Activated CD4-positive, alpha-beta T cell treated with anti-CD3 and anti-CD28 coated beads for 36 hours (primary cell): ENCODE measurements around the gene KRT71. TPM values are rescaled to one million over a fixed set of nuclear protein-coding genes. Genes with fewer than 3 reads are reported as not detected.

ENCODE experiments used
- ATAC-seq: fragments of 200-7000 bp; cut with Tn5 transposase; one replicate; pipeline ENCODE4 v1.10.0; 2021; ENCODE audit warnings: mild to moderate bottlenecking, moderate library complexity
- CTCF ChIA-PET: fragments of 350-600 bp; sonication (Branson Sonifier 250); formaldehyde crosslinking; loops from one replicate; lab custom pipeline; 2021; ENCODE audit warnings: antibody characterized with exemption; lab: Charles Lee
- POLR2A ChIA-PET: fragments of 350-600 bp; sonication (Branson Sonifier 250); formaldehyde crosslinking; loops from one replicate; lab custom pipeline; 2021; ENCODE audit warnings: antibody characterized with exemption, inconsistent platforms; lab: Charles Lee
- DNase-seq: peaks from one replicate; pipeline ENCODE4 v3.0.0-alpha.2; 2020
- H3K27ac Mint-ChIP-seq: one replicate; pipeline ENCODE4 v1.8.0; 2021; ENCODE audit warnings: mixed read lengths
- H3K27me3 Mint-ChIP-seq: one replicate; pipeline ENCODE4 v1.8.0; 2021; ENCODE audit warnings: mixed read lengths
- H3K36me3 Mint-ChIP-seq: one replicate; pipeline ENCODE4 v1.8.0; 2021; ENCODE audit warnings: low read depth, mixed read lengths
- H3K4me1 Mint-ChIP-seq: one replicate; pipeline ENCODE4 v1.8.0; 2021; ENCODE audit warnings: mixed read lengths
- H3K4me3 Mint-ChIP-seq: one replicate; pipeline ENCODE4 v1.8.0; 2021; ENCODE audit warnings: mild to moderate bottlenecking, moderate library complexity, mixed read lengths
- H3K9me3 Mint-ChIP-seq: one replicate; pipeline ENCODE4 v1.8.0; 2021; ENCODE audit warnings: low read depth, mixed read lengths
- intact Hi-C, 2 experiments: fragments of 100-400 bp; cut with DNase I in 1 of 2; cut with micrococcal nuclease in 1 of 2; formaldehyde crosslinking; loops; one replicate each; pipeline versions ENCODE4 v1.14.2 to v1.15.1; 2022 to 2024; cut with DNase I, micrococcal nuclease
- total RNA-seq, 2 experiments: library from RNA; stranded (reverse); gene quantifications; one replicate each; pipeline ENCODE4 v1.2.3, GENCODE V29; 2021

The KRT71 gene
- total RNA-seq, 2 experiments from 2014 or later = not detected

GRCh38 chr12:52575948-52576347, 23.0 kb upstream of the KRT71 start:
- CTCF ChIA-PET = interaction anchor here (0.6 to 0.8 kb wide), 2 partner anchors 10 to 408 kb away, joined by 3 read pairs; no protein-coding TSS in a partner anchor
- Mint-ChIP-seq H3K9me3 (no peaks in the 10 kb centered on the region), H3K27me3 (no peaks in the 10 kb centered on the region), H3K4me3 (no peak overlapping the region), H3K36me3 (no peaks in the 10 kb centered on the region), H3K27ac (no peak overlapping the region), H3K4me1 (peaks cover 11% of the 10 kb centered on the region)
- no peak for DNase-seq
- intact Hi-C loops = no loop called here
- ATAC-seq = no peak
- POLR2A ChIA-PET = no interaction called here

- H3K9me3 Mint-ChIP-seq = no peaks in the 10 kb centered on the region
- DNase-seq = no peak
- H3K27me3 Mint-ChIP-seq = no peaks in the 10 kb centered on the region
- POLR2A ChIA-PET = no interaction called here
- CTCF ChIA-PET = interaction anchor here (0.5 to 1.7 kb wide), 6 partner anchors 9 to 365 kb away, joined by 3 to 5 read pairs (median 4); no protein-coding TSS in a partner anchor
- intact Hi-C loops = no loop called here
- H3K4me1 Mint-ChIP-seq = peaks cover 6% of the 10 kb centered on the region
- no peak for ATAC-seq
- H3K4me3 Mint-ChIP-seq = no peak overlapping the region
- H3K27ac Mint-ChIP-seq = no peak overlapping the region
- no peaks in the 10 kb centered on the region for H3K36me3 Mint-ChIP-seq
These were observed 22.3 kb upstream of the KRT71 start for GRCh38 chr12:52575256-52575655.

- no peaks in the 10 kb centered on the region for H3K9me3 Mint-ChIP-seq
- H3K27ac Mint-ChIP-seq = no peak within 1 kb of the TSS
- ATAC-seq (no peak), DNase-seq (no peak)
- intact Hi-C loops = no loop called here
- H3K4me1 Mint-ChIP-seq = no peaks in the 10 kb centered on the region
- ChIA-PET POLR2A (no interaction called here), CTCF (interaction anchor here (0.6 to 1.7 kb wide), 5 partner anchors 10 to 548 kb away, joined by 3 to 7 read pairs (median 6); no protein-coding TSS in a partner anchor)
- no peaks in the 10 kb centered on the region for H3K27me3 Mint-ChIP-seq
- H3K4me3 Mint-ChIP-seq = no peak within 1 kb of the TSS
- no peaks in the 10 kb centered on the region for H3K36me3 Mint-ChIP-seq
These were observed 20.8 kb upstream of the KRT71 start, which contains the start of gene KRT74 for GRCh38 chr12:52573743-52574142. Gene KRT74 (minus strand): TSS chr12:52573843. CDS start chr12:52573777, 66 bp downstream.

- intact Hi-C loops = no loop called here
- CTCF ChIA-PET = interaction anchor here (0.6 to 1.7 kb wide), 4 partner anchors 11 to 548 kb away, joined by 3 to 6 read pairs (median 6); no protein-coding TSS in a partner anchor
- POLR2A ChIA-PET = no interaction called here
- Mint-ChIP-seq H3K9me3 (no peaks in the 10 kb centered on the region), H3K4me1 (no peaks in the 10 kb centered on the region), H3K4me3 (no peak overlapping the region), H3K27ac (no peak overlapping the region), H3K36me3 (no peaks in the 10 kb centered on the region), H3K27me3 (no peaks in the 10 kb centered on the region)
- DNase-seq = no peak
- ATAC-seq = no peak
These were observed 20.4 kb upstream of the KRT71 start for GRCh38 chr12:52573306-52573705.

- DNase-seq (no peak), ATAC-seq (no peak)
- POLR2A ChIA-PET = no interaction called here
- Mint-ChIP-seq H3K9me3 (no peaks in the 10 kb centered on the region), H3K4me1 (no peaks in the 10 kb centered on the region), H3K4me3 (no peak overlapping the region), H3K27me3 (no peaks in the 10 kb centered on the region), H3K27ac (no peak overlapping the region), H3K36me3 (no peaks in the 10 kb centered on the region)
- CTCF ChIA-PET = interaction anchor here (0.9 to 1.0 kb wide), 2 partner anchors 15 to 300 kb away, joined by 3 read pairs; no protein-coding TSS in a partner anchor
- intact Hi-C loops = no loop called here
These were observed 17.6 kb upstream of the KRT71 start for GRCh38 chr12:52570511-52570910.

GRCh38 chr12:52568111-52568510, 15.2 kb upstream of the KRT71 start:
- ChIA-PET POLR2A (no interaction called here), CTCF (no interaction called here)
- no peak overlapping the region for H3K27ac Mint-ChIP-seq
- H3K36me3 Mint-ChIP-seq = no peaks in the 10 kb centered on the region
- ATAC-seq = no peak
- H3K27me3 Mint-ChIP-seq = no peaks in the 10 kb centered on the region
- H3K9me3 Mint-ChIP-seq = no peaks in the 10 kb centered on the region
- no peaks in the 10 kb centered on the region for H3K4me1 Mint-ChIP-seq
- intact Hi-C loops = loop anchor here in 1 of 2 experiments (10.0 kb wide), 1 partner anchor 193 kb away; no protein-coding TSS in a partner anchor
- no peak for DNase-seq
- H3K4me3 Mint-ChIP-seq = no peak overlapping the region

GRCh38 chr12:52566847-52567291, 13.9 kb upstream of the KRT71 start:
- intact Hi-C loops = loop anchor here in 1 of 2 experiments (10.0 kb wide), 1 partner anchor 192 kb away; no protein-coding TSS in a partner anchor
- Mint-ChIP-seq H3K4me1 (no peaks in the 10 kb centered on the region), H3K27ac (no peak overlapping the region), H3K4me3 (no peak overlapping the region), H3K27me3 (no peaks in the 10 kb centered on the region), H3K9me3 (no peaks in the 10 kb centered on the region), H3K36me3 (no peaks in the 10 kb centered on the region)
- POLR2A ChIA-PET = no interaction called here
- DNase-seq (no peak), ATAC-seq (no peak)
- CTCF ChIA-PET = interaction anchor here (0.6 to 0.7 kb wide), 2 partner anchors 141 to 271 kb away, joined by 4 read pairs; no protein-coding TSS in a partner anchor

GRCh38 chr12:52564582-52564981, 11.6 kb upstream of the KRT71 start:
- ChIA-PET CTCF (no interaction called here), POLR2A (no interaction called here)
- no peak overlapping the region for H3K4me3 Mint-ChIP-seq
- no peak for ATAC-seq
- no peaks in the 10 kb centered on the region for H3K4me1 Mint-ChIP-seq
- H3K27ac Mint-ChIP-seq = no peak overlapping the region
- H3K9me3 Mint-ChIP-seq = no peaks in the 10 kb centered on the region
- no peaks in the 10 kb centered on the region for H3K36me3 Mint-ChIP-seq
- intact Hi-C loops = loop anchor here in 1 of 2 experiments (10.0 kb wide), 1 partner anchor 190 kb away; no protein-coding TSS in a partner anchor
- peaks cover 3% of the 10 kb centered on the region for H3K27me3 Mint-ChIP-seq
- no peak for DNase-seq

GRCh38 chr12:52561880-52562449, 9.0 kb upstream of the KRT71 start:
- intact Hi-C loops = loop anchor here in 1 of 2 experiments (10.0 kb wide), 1 partner anchor 187 kb away; no protein-coding TSS in a partner anchor
- Mint-ChIP-seq H3K4me1 (no peaks in the 10 kb centered on the region), H3K27ac (no peak overlapping the region), H3K4me3 (no peak overlapping the region), H3K9me3 (no peaks in the 10 kb centered on the region), H3K36me3 (no peaks in the 10 kb centered on the region), H3K27me3 (peaks cover 7% of the 10 kb centered on the region)
- DNase-seq (no peak), ATAC-seq (no peak)
- ChIA-PET CTCF (interaction anchor here (0.6 to 1.3 kb wide), 2 partner anchors 197 to 418 kb away, joined by 3 to 5 read pairs; no protein-coding TSS in a partner anchor), POLR2A (no interaction called here)

- no peaks in the 10 kb centered on the region for H3K9me3 Mint-ChIP-seq
- ATAC-seq (no peak), DNase-seq (no peak)
- no peaks in the 10 kb centered on the region for H3K36me3 Mint-ChIP-seq
- ChIA-PET POLR2A (interaction anchor here (0.6 kb wide), 1 partner anchor 12 kb away, joined by 4 read pairs; no protein-coding TSS in a partner anchor), CTCF (interaction anchor here (1.4 kb wide), 1 partner anchor 314 kb away, joined by 5 read pairs; no protein-coding TSS in a partner anchor)
- intact Hi-C loops = loop anchor here in 1 of 2 experiments (10.0 kb wide), 1 partner anchor 185 kb away; no protein-coding TSS in a partner anchor
- H3K27ac Mint-ChIP-seq = no peak overlapping the region
- H3K4me1 Mint-ChIP-seq = no peaks in the 10 kb centered on the region
- H3K27me3 Mint-ChIP-seq = peaks cover 7% of the 10 kb centered on the region
- H3K4me3 Mint-ChIP-seq = no peak overlapping the region
These were observed 7.0 kb upstream of the KRT71 start for GRCh38 chr12:52559979-52560378.

GRCh38 chr12:52558781-52559445, 6.0 kb upstream of the KRT71 start:
- intact Hi-C loops = no loop called here
- CTCF ChIA-PET = interaction anchor here (0.6 to 1.4 kb wide), 3 partner anchors 20 to 315 kb away, joined by 3 to 5 read pairs (median 5); no protein-coding TSS in a partner anchor
- H3K27ac Mint-ChIP-seq = no peak overlapping the region
- no peak overlapping the region for H3K4me3 Mint-ChIP-seq
- H3K9me3 Mint-ChIP-seq = no peaks in the 10 kb centered on the region
- POLR2A ChIA-PET = no interaction called here
- H3K4me1 Mint-ChIP-seq = no peaks in the 10 kb centered on the region
- H3K36me3 Mint-ChIP-seq = no peaks in the 10 kb centered on the region
- ATAC-seq (no peak), DNase-seq (no peak)
- peaks cover 7% of the 10 kb centered on the region for H3K27me3 Mint-ChIP-seq
